GM19025 (cell line): ENCODE results near the gene PTPRG.

Experiments
- ATAC-seq: cut with Tn5 transposase; IDR thresholded peaks from one replicate; pipeline ENCODE4 v1.9.1; 2021; ENCODE audit warnings: mild to moderate bottlenecking, low read depth, moderate library complexity; ENCODE audit not compliant: unreplicated experiment

The PTPRG gene

GRCh38 chr3:61841111-61841845 is 279.9 kb downstream of the PTPRG start:
- ATAC-seq: no peak

GRCh38 chr3:61841988-61842387 is 280.6 kb downstream of the PTPRG start:
- no peak for ATAC-seq

GRCh38 chr3:61844346-61844745 is 283.0 kb downstream of the PTPRG start:
- ATAC-seq: no peak

GRCh38 chr3:61846488-61846887 is 285.1 kb downstream of the PTPRG start:
- no peak for ATAC-seq

- no peak for ATAC-seq
These were observed 286.6 kb downstream of the PTPRG start for GRCh38 chr3:61847784-61848462.

GRCh38 chr3:61848885-61849284 is 287.5 kb downstream of the PTPRG start:
- ATAC-seq: no peak

GRCh38 chr3:61853912-61854311 is 292.5 kb downstream of the PTPRG start:
- ATAC-seq: no peak

GRCh38 chr3:61855211-61855610 is 293.8 kb downstream of the PTPRG start:
- no peak for ATAC-seq

- ATAC-seq: no peak
These were observed 295.9 kb downstream of the PTPRG start for GRCh38 chr3:61857297-61857696.

- no peak for ATAC-seq
These were observed 296.7 kb downstream of the PTPRG start for GRCh38 chr3:61858054-61858453.

GRCh38 chr3:61861410-61861809 is 300.0 kb downstream of the PTPRG start:
- no peak for ATAC-seq

GRCh38 chr3:61862614-61863289 is 301.4 kb downstream of the PTPRG start:
- ATAC-seq: no peak

GRCh38 chr3:61863579-61863978 is 302.2 kb downstream of the PTPRG start:
- ATAC-seq: no peak

- no peak for ATAC-seq
These were observed 303.5 kb downstream of the PTPRG start for GRCh38 chr3:61864886-61865285.

- ATAC-seq: no peak
These were observed 304.2 kb downstream of the PTPRG start for GRCh38 chr3:61865466-61866152.

GRCh38 chr3:61866153-61866542 is 304.8 kb downstream of the PTPRG start:
- no peak for ATAC-seq

- no peak for ATAC-seq
These were observed 305.6 kb downstream of the PTPRG start for GRCh38 chr3:61866961-61867461.

- ATAC-seq: no peak
These were observed 307.1 kb downstream of the PTPRG start for GRCh38 chr3:61868499-61868898.

GRCh38 chr3:61869371-61869770 is 308.0 kb downstream of the PTPRG start:
- no peak for ATAC-seq

- no peak for ATAC-seq
These were observed 310.3 kb downstream of the PTPRG start for GRCh38 chr3:61871644-61872043.
